ENCODE data around the gene SRC. TPM values are rescaled to one million over a fixed set of nuclear protein-coding genes. Genes with fewer than 3 reads are reported as not detected.

The SRC gene
- total RNA-seq, 1 donor from 2014 or later = 128 TPM

- no peak for TF ChIP-seq CTCF (IDR thresholded peaks at IDR 0.05; ENCODE audit: unreplicated experiment)
- Mint-ChIP-seq H3K36me3 (ENCODE audit: insufficient read depth) (no peaks in the 10 kb centered on the region), H3K27ac (no peak overlapping the region), H3K27me3 (peaks cover 35% of the 10 kb centered on the region), H3K4me1 (ENCODE audit: low read depth) (no peaks in the 10 kb centered on the region), H3K4me3 (ENCODE audit: low read depth) (no peak overlapping the region), H3K9me3 (ENCODE audit: low read depth) (no peaks in the 10 kb centered on the region)
- DNase-seq (ENCODE audit: low spot score, unreplicated experiment) = no peak
These were observed 74.0 kb downstream of the SRC start for GRCh38 chr20:37419774-37420542.

- TF ChIP-seq CTCF (IDR thresholded peaks at IDR 0.05; ENCODE audit: unreplicated experiment) = no peak
- Mint-ChIP-seq H3K4me1 (ENCODE audit: low read depth) (no peaks in the 10 kb centered on the region), H3K9me3 (ENCODE audit: low read depth) (no peaks in the 10 kb centered on the region), H3K27ac (no peak overlapping the region), H3K4me3 (ENCODE audit: low read depth) (no peak overlapping the region), H3K36me3 (ENCODE audit: insufficient read depth) (no peaks in the 10 kb centered on the region), H3K27me3 (peaks cover 40% of the 10 kb centered on the region)
- DNase-seq (ENCODE audit: low spot score, unreplicated experiment) = no peak
These were observed 74.7 kb downstream of the SRC start for GRCh38 chr20:37420610-37421009.

GRCh38 chr20:37421060-37421905, 75.3 kb downstream of the SRC start:
- no peaks in the 10 kb centered on the region for H3K36me3 Mint-ChIP-seq (ENCODE audit: insufficient read depth)
- no peak for TF ChIP-seq CTCF (IDR thresholded peaks at IDR 0.05; ENCODE audit: unreplicated experiment)
- H3K9me3 Mint-ChIP-seq (ENCODE audit: low read depth) = no peaks in the 10 kb centered on the region
- no peak overlapping the region for H3K27ac Mint-ChIP-seq
- peaks cover 40% of the 10 kb centered on the region for H3K27me3 Mint-ChIP-seq
- no peaks in the 10 kb centered on the region for H3K4me1 Mint-ChIP-seq (ENCODE audit: low read depth)
- no peak overlapping the region for H3K4me3 Mint-ChIP-seq (ENCODE audit: low read depth)
- no peak for DNase-seq (ENCODE audit: low spot score, unreplicated experiment)

- DNase-seq (ENCODE audit: low spot score, unreplicated experiment) = no peak
- no peak overlapping the region for H3K4me3 Mint-ChIP-seq (ENCODE audit: low read depth)
- H3K4me1 Mint-ChIP-seq (ENCODE audit: low read depth) = no peaks in the 10 kb centered on the region
- H3K27ac Mint-ChIP-seq = no peak overlapping the region
- no peaks in the 10 kb centered on the region for H3K9me3 Mint-ChIP-seq (ENCODE audit: low read depth)
- H3K36me3 Mint-ChIP-seq (ENCODE audit: insufficient read depth) = no peaks in the 10 kb centered on the region
- no peak for TF ChIP-seq CTCF (IDR thresholded peaks at IDR 0.05; ENCODE audit: unreplicated experiment)
- peaks cover 40% of the 10 kb centered on the region for H3K27me3 Mint-ChIP-seq
These were observed 76.0 kb downstream of the SRC start for GRCh38 chr20:37421988-37422387.

GRCh38 chr20:37422791-37423286, 76.9 kb downstream of the SRC start:
- no peak overlapping the region for H3K27ac Mint-ChIP-seq
- no peaks in the 10 kb centered on the region for H3K9me3 Mint-ChIP-seq (ENCODE audit: low read depth)
- H3K27me3 Mint-ChIP-seq = peaks cover 40% of the 10 kb centered on the region
- H3K36me3 Mint-ChIP-seq (ENCODE audit: insufficient read depth) = no peaks in the 10 kb centered on the region
- H3K4me1 Mint-ChIP-seq (ENCODE audit: low read depth) = no peaks in the 10 kb centered on the region
- TF ChIP-seq CTCF (IDR thresholded peaks at IDR 0.05; ENCODE audit: unreplicated experiment) = no peak
- no peak overlapping the region for H3K4me3 Mint-ChIP-seq (ENCODE audit: low read depth)
- no peak for DNase-seq (ENCODE audit: low spot score, unreplicated experiment)
